IPS DF 6.9 (cell line): ENCODE results near the gene AADACL4.

Experiments used
- DNase-seq: peaks from one replicate; pipeline ENCODE4 v3.0.0-alpha.2; 2013; ENCODE audit warnings: low read depth, low spot score
- H3K27ac ChIP-seq: one replicate; pipeline ENCODE4 v1.5.1; 2013; ENCODE audit warnings: low read length, control low read depth
- H3K27me3 ChIP-seq: 2 replicates; pipeline ENCODE4 v1.6.1; 2013; ENCODE audit warnings: mild to moderate bottlenecking, low read length; ENCODE audit not compliant: control insufficient read depth, insufficient read depth
- H3K36me3 ChIP-seq: 2 replicates; pipeline ENCODE4 v1.6.1; 2013; ENCODE audit warnings: low read length; ENCODE audit not compliant: control insufficient read depth, insufficient read depth
- H3K4me1 ChIP-seq: 2 replicates; pipeline ENCODE4 v1.6.1; 2013; ENCODE audit warnings: low read length; ENCODE audit not compliant: control insufficient read depth, insufficient read depth
- H3K4me3 ChIP-seq: 2 replicates; pipeline ENCODE4 v1.5.1; 2013; ENCODE audit warnings: mild to moderate bottlenecking, low read length
- H3K9me3 ChIP-seq: 2 replicates; pipeline ENCODE4 v1.6.1; 2013; ENCODE audit warnings: low read length, inconsistent platforms; ENCODE audit not compliant: control insufficient read depth, insufficient read depth
- WGBS: extraction: QIAGEN DNeasy Blood & Tissue Kit; methylation state at CpG from one replicate; pipeline ENCODE4 v1.1.7; 2013; ENCODE audit warnings: mixed read lengths, missing lambda C conversion rate; ENCODE audit not compliant: insufficient read length, insufficient coverage; 5-methylcytosine and 5-hydroxymethylcytosine counted together

AADACL4 gene

GRCh38 chr1:12619792-12620487 lies 23.9 kb upstream of the AADACL4 start:
- Histone ChIP-seq H3K4me3 (peak overlapping the region; percentile 80; the same call in 1 of the 2 replicates), H3K9me3 (no peaks in the 10 kb centered on the region), H3K36me3 (no peaks in the 10 kb centered on the region), H3K4me1 (peaks cover 5% of the 10 kb centered on the region), H3K27me3 (no peaks in the 10 kb centered on the region), H3K27ac (no peak overlapping the region)
- DNase-seq = no peak
- WGBS = no CpG with 5 or more reads among the region's 23 CpGs

GRCh38 chr1:12620488-12620865 lies 23.4 kb upstream of the AADACL4 start:
- H3K4me1 ChIP-seq = peaks cover 5% of the 10 kb centered on the region
- H3K27me3 ChIP-seq = no peaks in the 10 kb centered on the region
- no peak for DNase-seq
- no CpG with 5 or more reads among the region's 4 CpGs for WGBS
- no peak overlapping the region for H3K27ac ChIP-seq
- H3K4me3 ChIP-seq = no peak overlapping the region
- no peaks in the 10 kb centered on the region for H3K36me3 ChIP-seq
- H3K9me3 ChIP-seq = no peaks in the 10 kb centered on the region

GRCh38 chr1:12620931-12621330 lies 23.0 kb upstream of the AADACL4 start:
- no peak overlapping the region for H3K27ac ChIP-seq
- no peaks in the 10 kb centered on the region for H3K9me3 ChIP-seq
- no peaks in the 10 kb centered on the region for H3K36me3 ChIP-seq
- no CpG with 5 or more reads among the region's 8 CpGs for whole genome bisulfite sequencing
- H3K27me3 ChIP-seq = no peaks in the 10 kb centered on the region
- H3K4me3 ChIP-seq = no peak overlapping the region
- peaks cover 5% of the 10 kb centered on the region for H3K4me1 ChIP-seq
- DNase-seq = no peak

- WGBS = no CpG with 5 or more reads among the region's 15 CpGs
- Histone ChIP-seq H3K36me3 (no peaks in the 10 kb centered on the region), H3K4me1 (peaks cover 5% of the 10 kb centered on the region), H3K27ac (no peak overlapping the region), H3K4me3 (no peak overlapping the region), H3K27me3 (no peaks in the 10 kb centered on the region), H3K9me3 (no peaks in the 10 kb centered on the region)
- DNase-seq = no peak
Observed at GRCh38 chr1:12621346-12622335, 22.2 kb upstream of the AADACL4 start.

GRCh38 chr1:12622506-12622905 lies 21.4 kb upstream of the AADACL4 start:
- H3K27ac ChIP-seq = no peak overlapping the region
- WGBS = no CpG with 5 or more reads among the region's 12 CpGs
- no peak for DNase-seq
- H3K4me3 ChIP-seq = no peak overlapping the region
- H3K4me1 ChIP-seq = peaks cover 5% of the 10 kb centered on the region
- H3K9me3 ChIP-seq = no peaks in the 10 kb centered on the region
- no peaks in the 10 kb centered on the region for H3K36me3 ChIP-seq
- no peaks in the 10 kb centered on the region for H3K27me3 ChIP-seq

- no peak for DNase-seq
- Histone ChIP-seq H3K4me3 (no peak overlapping the region), H3K36me3 (no peaks in the 10 kb centered on the region), H3K4me1 (peaks cover 11% of the 10 kb centered on the region), H3K9me3 (no peaks in the 10 kb centered on the region), H3K27ac (no peak overlapping the region), H3K27me3 (no peaks in the 10 kb centered on the region)
- WGBS = no CpG with 5 or more reads among the region's 6 CpGs
Observed at GRCh38 chr1:12625276-12625675, 18.6 kb upstream of the AADACL4 start.

GRCh38 chr1:12626888-12627287 lies 17.0 kb upstream of the AADACL4 start:
- DNase-seq = no peak

GRCh38 chr1:12627296-12627695 lies 16.6 kb upstream of the AADACL4 start:
- WGBS = no CpG with 5 or more reads among the region's 5 CpGs

More at GRCh38 chr1:12626888-12627287, 17.0 kb upstream of the AADACL4 start:
- Histone ChIP-seq H3K4me1 (peaks cover 9% of the 10 kb centered on the region), H3K36me3 (no peaks in the 10 kb centered on the region), H3K9me3 (no peaks in the 10 kb centered on the region), H3K4me3 (no peak overlapping the region), H3K27me3 (no peaks in the 10 kb centered on the region), H3K27ac (no peak overlapping the region)
- WGBS = no CpG with 5 or more reads among the region's 4 CpGs

GRCh38 chr1:12629511-12629956 lies 14.4 kb upstream of the AADACL4 start:
- Histone ChIP-seq H3K36me3 (no peaks in the 10 kb centered on the region), H3K4me1 (peaks cover 7% of the 10 kb centered on the region), H3K4me3 (no peak overlapping the region), H3K27me3 (no peaks in the 10 kb centered on the region), H3K9me3 (no peaks in the 10 kb centered on the region), H3K27ac (peak overlapping the region; percentile 84)
- no CpG with 5 or more reads among the region's 1 CpG for WGBS
- DNase-seq = no peak

More at GRCh38 chr1:12627296-12627695, 16.6 kb upstream of the AADACL4 start:
- no peak overlapping the region for H3K4me3 ChIP-seq
- H3K27me3 ChIP-seq = no peaks in the 10 kb centered on the region
- no peak for DNase-seq
- no peaks in the 10 kb centered on the region for H3K9me3 ChIP-seq
- no peak overlapping the region for H3K27ac ChIP-seq
- peaks cover 7% of the 10 kb centered on the region for H3K4me1 ChIP-seq
- H3K36me3 ChIP-seq = no peaks in the 10 kb centered on the region

- Histone ChIP-seq H3K27me3 (no peaks in the 10 kb centered on the region), H3K9me3 (no peaks in the 10 kb centered on the region), H3K4me1 (peaks cover 7% of the 10 kb centered on the region), H3K4me3 (no peak overlapping the region), H3K27ac (peak overlapping the region; percentile 84), H3K36me3 (no peaks in the 10 kb centered on the region)
- no CpG with 5 or more reads among the region's 15 CpGs for WGBS
- DNase-seq = no peak
Observed at GRCh38 chr1:12629985-12630760, 13.7 kb upstream of the AADACL4 start.
